GM12878 (cell line): Measurements from ENCODE around the gene COQ3. TPM values are rescaled to one million over a fixed set of nuclear protein-coding genes. Genes with fewer than 3 reads are reported as not detected.

Source experiments
- ATAC-seq: fragments of 200-7000 bp; cut with Tn5 transposase; 3 replicates; pipeline ENCODE4 v1.9.1; 2020; ENCODE audit warnings: mild to moderate bottlenecking, moderate library complexity
- BruUV-seq: library from RNA; stranded (reverse); fragments of 400-500 nt; replicated peaks from 2 replicates; lab custom pipeline; 2021; lab: Mats Ljungman, UMichigan
- CTCF ChIA-PET: fragments of 300-600 bp; sonication (Branson Sonifier 250); formaldehyde crosslinking; extraction: SDS; loops from one replicate; lab custom pipeline; 2021; ENCODE audit warnings: inconsistent platforms; lab: Yijun Ruan, JAX
- POLR2A ChIA-PET: fragments of 350-600 bp; formaldehyde crosslinking; extraction: SDS; loops from one replicate; lab custom pipeline; 2021; ENCODE audit warnings: inconsistent platforms; lab: Charles Lee
- RAD21 ChIA-PET: fragments of 300-600 bp; sonication (Branson Sonifier 250); formaldehyde crosslinking; loops from one replicate; lab custom pipeline; 2023; ENCODE audit warnings: antibody characterized with exemption; ENCODE audit not compliant: unreplicated experiment; lab: Charles Lee
- SMC1A ChIA-PET: fragments of 300-600 bp; sonication (Branson Sonifier 250); formaldehyde crosslinking; loops from one replicate; lab custom pipeline; 2023; ENCODE audit not compliant: unreplicated experiment, uncharacterized antibody; lab: Charles Lee
- DNase-seq: peaks from one replicate; pipeline ENCODE4 v3.0.0-alpha.2; 2011; ENCODE audit warnings: low read depth, low spot score
- FAIRE-seq: peaks from 3 replicates; lab custom pipeline; 2011; peaks lifted over from hg19 to GRCh38; lab: Jason Lieb, UNC
- H2AFZ ChIP-seq: 2 replicates; pipeline ENCODE4 v1.6.0; 2011; ENCODE audit warnings: low read depth, low read length, control low read depth; ENCODE audit not compliant: control insufficient read depth
- H3K27ac ChIP-seq: 2 replicates; pipeline ENCODE4 v1.5.1; 2011; ENCODE audit warnings: control low read depth; ENCODE audit not compliant: control insufficient read depth, insufficient read depth
- H3K27me3 ChIP-seq, 2 experiments: replicated peaks in 1 of 2; 2 replicates each; pipeline versions ENCODE4 v1.6.0 to v1.6.1; 2011; ENCODE audit warnings: low read length in 1 of 2; ENCODE audit not compliant: control insufficient read depth in 2 of 2, insufficient read depth in 2 of 2
- H3K36me3 ChIP-seq, 2 experiments: 2 replicates each; pipeline ENCODE4 v1.5.1; 2011; ENCODE audit warnings: low read length in 1 of 2; ENCODE audit not compliant: control insufficient read depth in 2 of 2, insufficient read depth in 2 of 2
- H3K4me1 ChIP-seq: 2 replicates; pipeline ENCODE4 v1.6.1; 2011; ENCODE audit warnings: mild to moderate bottlenecking, low read length, moderate library complexity, mixed read lengths; ENCODE audit not compliant: control insufficient read depth, insufficient read depth
- H3K4me2 ChIP-seq: 2 replicates; pipeline ENCODE4 v1.6.0; 2011; ENCODE audit warnings: control low read depth; ENCODE audit not compliant: control insufficient read depth, insufficient read depth
- H3K4me3 ChIP-seq: fragments of 200-600 bp; sonication (generic); 2 replicates; pipeline ENCODE4 v1.5.1; 2016
- H3K79me2 ChIP-seq: 2 replicates; pipeline ENCODE4 v1.6.0; 2011; ENCODE audit warnings: low read length; ENCODE audit not compliant: control insufficient read depth, insufficient read depth
- H3K9ac ChIP-seq: 2 replicates; pipeline ENCODE4 v1.8.0; 2011; ENCODE audit warnings: low read length, control low read depth, mixed read lengths; ENCODE audit not compliant: control insufficient read depth, insufficient read depth
- H3K9me3 ChIP-seq: replicated peaks from 3 replicates; pipeline ENCODE4 v1.5.1; 2011; ENCODE audit warnings: mild to moderate bottlenecking, low read length; ENCODE audit not compliant: control insufficient read depth, insufficient read depth
- H4K20me1 ChIP-seq: 2 replicates; pipeline ENCODE4 v1.6.0; 2011; ENCODE audit not compliant: control insufficient read depth, insufficient read depth
- CHD4 ChIP-seq: fragments of 200-600 bp; sonication (generic); IDR thresholded peaks from 2 replicates; pipeline ENCODE4 v1.6.1; 2016; ENCODE audit warnings: mild to moderate bottlenecking
- CREB1 ChIP-seq: IDR thresholded peaks from 2 replicates; pipeline ENCODE4 v1.6.1; 2012; ENCODE audit warnings: low read depth, mild to moderate bottlenecking, inconsistent platforms
- ETV6 ChIP-seq, 2 experiments: fragments of 450-650 bp in 1 of 2; IDR thresholded peaks in 1 of 2; conservative IDR thresholded peaks in 1 of 2; 2 replicates each; pipeline ENCODE4 v1.6.1; 2014; ENCODE audit warnings: antibody characterized with exemption in 1 of 2, borderline replicate concordance in 1 of 2, low read depth in 1 of 2, mild to moderate bottlenecking in 1 of 2, moderate library complexity in 1 of 2
- EZH2 ChIP-seq: IDR thresholded peaks from 2 replicates; pipeline ENCODE4 v1.6.1; 2012; ENCODE audit warnings: low read depth, mild to moderate bottlenecking, control low read depth, inconsistent platforms, low read length, borderline replicate concordance; ENCODE audit not compliant: control insufficient read depth
- FOS ChIP-seq: IDR thresholded peaks from 3 replicates; pipeline ENCODE4 v1.6.1; 2011; ENCODE audit warnings: borderline replicate concordance; ENCODE audit not compliant: insufficient read length; ENCODE audit errors: extremely low read depth
- FOXM1 ChIP-seq: IDR thresholded peaks from 2 replicates; pipeline ENCODE4 v1.6.1; 2012; ENCODE audit warnings: low read depth, mild to moderate bottlenecking, inconsistent platforms, low read length, moderate library complexity
- HDAC2 ChIP-seq: fragments of 200-600 bp; sonication (generic); IDR thresholded peaks from 2 replicates; pipeline ENCODE4 v1.6.1; 2017
- IRF4 ChIP-seq: IDR thresholded peaks from 2 replicates; pipeline ENCODE4 v1.6.1; 2011; ENCODE audit warnings: low read depth, low read length
- JUNB ChIP-seq: IDR thresholded peaks from 2 replicates; pipeline ENCODE4 v1.6.1; 2016; ENCODE audit warnings: antibody characterized with exemption, mild to moderate bottlenecking
- MYB ChIP-seq: fragments of 150-350 bp; IDR thresholded peaks from 2 replicates; pipeline ENCODE4 v1.6.1; 2014; ENCODE audit warnings: mild to moderate bottlenecking, low read depth, low read length, borderline replicate concordance
- NFIC ChIP-seq: IDR thresholded peaks from 2 replicates; pipeline ENCODE4 v1.6.1; 2012; ENCODE audit warnings: low read depth, mild to moderate bottlenecking, inconsistent platforms, low read length, moderate library complexity
- NRF1 ChIP-seq: conservative IDR thresholded peaks from 2 replicates; pipeline ENCODE4 v1.6.1; 2011; ENCODE audit warnings: mild to moderate bottlenecking, low read depth, low read length, improper control_type of control experiment
- POLR2AphosphoS5 ChIP-seq: IDR thresholded peaks from 2 replicates; pipeline ENCODE4 v1.6.1; 2011; ENCODE audit warnings: mild to moderate bottlenecking, low read length, inconsistent platforms
- POU2F2 ChIP-seq: IDR thresholded peaks from 3 replicates; pipeline ENCODE4 v1.6.1; 2011; ENCODE audit warnings: low read depth, mild to moderate bottlenecking, low read length, borderline replicate concordance
- RELA ChIP-seq: fragments of 450-650 bp; IDR thresholded peaks from 2 replicates; pipeline ENCODE4 v1.8.0; 2014; ENCODE audit warnings: borderline replicate concordance; ENCODE audit not compliant: partially characterized antibody
- ZNF384 ChIP-seq: IDR thresholded peaks from 2 replicates; pipeline ENCODE4 v1.6.1; 2012; ENCODE audit warnings: low read depth, mild to moderate bottlenecking, low read length, improper control_type of control experiment, borderline replicate concordance
- ZNF622 ChIP-seq: fragments of 450-650 bp; IDR thresholded peaks from 2 replicates; pipeline ENCODE4 v1.6.1; 2017; ENCODE audit warnings: mild to moderate bottlenecking, inconsistent platforms
- WGBS: methylation state at CpG from one replicate; pipeline ENCODE4 v1.1.6; 2016; ENCODE audit warnings: low lambda C conversion rate; ENCODE audit not compliant: insufficient replicate concordance, insufficient coverage; ENCODE audit errors: missing lambda C conversion rate; 5-methylcytosine and 5-hydroxymethylcytosine counted together
- in situ Hi-C: fragments of 300-500 bp; cut with MboI; formaldehyde crosslinking; loops from 9 replicates; pipeline ENCODE4 v1.14.3; 2018; ENCODE audit warnings: mixed read lengths
- intact Hi-C: fragments of 100-400 bp; cut with micrococcal nuclease; formaldehyde crosslinking; loops from one replicate; pipeline ENCODE4 v1.14.2; 2022; ENCODE audit not compliant: unreplicated experiment
- polyA plus RNA-seq, 11 experiments: library from polyadenylated mRNA; depleted of rRNA in 4 of 11; unstranded in 6 of 11; stranded (reverse) in 5 of 11; fragments of >200 nt; fragmentation: Nextera tagmentation in 4 of 11; fragmentation: Illumina TruSeq in 1 of 11; extraction: Ambion mirVana in 4 of 11; extraction: Trizol in 1 of 11; gene quantifications; 1 replicate in 1 of 11; 2 replicates in 10 of 11; pipeline versions ENCODE4 v1.2.1 to v1.2.3, GENCODE V29; 2011 to 2016; ENCODE audit warnings: inconsistent platforms in 2 of 11, missing spikeins in 2 of 11, low read depth in 1 of 11
- total RNA-seq, 4 experiments: library from RNA; depleted of rRNA in 3 of 4; stranded (reverse); fragments of >200 nt in 3 of 4; fragmentation: Illumina TruSeq in 1 of 4; extraction: Trizol in 1 of 4; gene quantifications; 2 replicates each; pipeline versions ENCODE4 v1.2.1 to v1.2.3, GENCODE V29; 2013 to 2021
- TF ChIP-seq, protein P1 (sequence below): IDR thresholded peaks from 2 replicates; pipeline ENCODE4 v1.6.1; 2012; ENCODE audit warnings: low read length, inconsistent platforms
- TF ChIP-seq, protein P2 (sequence below): fragments of 450-650 bp; IDR thresholded peaks from 2 replicates; pipeline ENCODE4 v1.6.1; 2016; ENCODE audit warnings: mild to moderate bottlenecking, moderate library complexity, borderline replicate concordance

The COQ3 gene
- total and polyA plus RNA-seq, 10 of the 15 experiments (the other 5 are each of a cell fraction or from before 2014, with no cell fraction given), result 9.3 to 50.6 (median 16.0) TPM

DNA sequence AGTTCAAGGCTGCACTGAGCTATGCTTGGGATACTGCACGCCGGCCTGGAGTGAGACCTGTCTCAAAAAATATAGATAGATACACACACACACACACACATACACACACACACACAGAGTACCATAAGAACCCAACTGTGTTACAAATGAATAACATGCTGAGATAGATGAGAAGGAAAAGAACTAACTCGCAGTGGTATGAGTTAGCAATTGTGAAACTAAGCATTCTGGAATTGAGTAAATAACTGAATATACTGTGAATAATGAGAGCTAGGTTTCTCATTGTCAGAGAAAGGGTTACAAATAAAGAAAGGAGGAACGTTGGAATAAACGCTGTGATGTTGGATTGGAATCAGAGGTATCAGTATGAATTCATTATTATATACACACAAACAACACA, 30.0 kb downstream of the COQ3 start (continued):
- TF ChIP-seq, protein P1, sequence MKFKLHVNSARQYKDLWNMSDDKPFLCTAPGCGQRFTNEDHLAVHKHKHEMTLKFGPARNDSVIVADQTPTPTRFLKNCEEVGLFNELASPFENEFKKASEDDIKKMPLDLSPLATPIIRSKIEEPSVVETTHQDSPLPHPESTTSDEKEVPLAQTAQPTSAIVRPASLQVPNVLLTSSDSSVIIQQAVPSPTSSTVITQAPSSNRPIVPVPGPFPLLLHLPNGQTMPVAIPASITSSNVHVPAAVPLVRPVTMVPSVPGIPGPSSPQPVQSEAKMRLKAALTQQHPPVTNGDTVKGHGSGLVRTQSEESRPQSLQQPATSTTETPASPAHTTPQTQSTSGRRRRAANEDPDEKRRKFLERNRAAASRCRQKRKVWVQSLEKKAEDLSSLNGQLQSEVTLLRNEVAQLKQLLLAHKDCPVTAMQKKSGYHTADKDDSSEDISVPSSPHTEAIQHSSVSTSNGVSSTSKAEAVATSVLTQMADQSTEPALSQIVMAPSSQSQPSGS, result peak; percentile 38; the same call in 1 of the 2 replicates
- TF ChIP-seq CREB1, result 0 out of 2 replicates have a peak, but pooled peaks have one; percentile 24
- peak; percentile 96 for TF ChIP-seq JUNB
- peak; percentile 73; the same call in 1 of the 2 replicates for TF ChIP-seq IRF4
- TF ChIP-seq ETV6 (conservative IDR thresholded peaks at IDR 0.05 in 1 of 2, IDR thresholded peaks at IDR 0.05 in 1 of 2; ENCODE audit: borderline replicate concordance in 1 of 2, low read depth in 1 of 2), result peak in 1 of 2 experiments; percentile 47; a peak in 1 of 4 replicates
- TF ChIP-seq FOXM1, result 0 out of 2 replicates have a peak, but pooled peaks have one; percentile 18
- peak; percentile 70; the same call in 1 of the 2 replicates for TF ChIP-seq NFIC
- no peak for TF ChIP-seq ZNF622
- TF ChIP-seq HDAC2, result no peak
- TF ChIP-seq, all 136 proteins: peak for 12

DNA sequence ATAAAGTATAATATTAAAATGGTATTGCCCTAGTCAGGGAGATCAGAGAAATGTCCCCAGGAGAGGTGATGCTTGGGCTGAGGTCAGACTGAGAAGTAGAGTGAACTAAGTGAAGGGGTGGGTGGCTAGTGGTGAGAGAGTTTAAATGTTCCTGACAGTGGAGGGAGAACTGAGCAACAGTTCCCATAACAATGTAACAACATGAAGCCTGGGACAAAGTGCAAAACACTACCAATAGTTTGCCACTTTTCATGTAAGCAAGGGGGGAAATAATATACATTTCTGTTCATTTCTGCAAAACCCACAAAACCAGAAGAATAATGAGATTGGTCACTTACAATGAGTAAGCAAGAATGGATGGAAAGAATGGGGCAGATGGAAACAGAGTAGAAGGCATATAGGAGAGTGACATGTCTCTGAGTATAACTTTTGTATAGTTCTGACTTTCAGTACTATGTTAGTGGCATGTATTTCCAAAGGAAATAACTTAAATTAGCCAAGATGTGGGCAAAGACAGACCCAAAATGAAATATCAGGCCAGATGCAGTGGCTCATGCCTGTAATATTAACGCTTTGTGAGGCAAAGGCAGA, 31.2 kb downstream of the COQ3 start:
- no peaks in the 10 kb centered on the region for H3K9me3 ChIP-seq
- ChIA-PET CTCF (interaction anchor here (1.5 kb wide), 1 partner anchor 33 kb away, joined by 4 read pairs; no protein-coding TSS in a partner anchor), SMC1A (no interaction called here), POLR2A (no interaction called here), RAD21 (interaction anchor here (0.6 kb wide), 1 partner anchor 42 kb away, joined by 3 read pairs; no protein-coding TSS in a partner anchor)
- ATAC-seq (no peak; the same call in 2 of the 3 replicates), DNase-seq (no peak), FAIRE-seq (no peak)
- intact Hi-C loops (no loop called here), in situ Hi-C loops (no loop called here)
- no peaks in the 10 kb centered on the region for H3K36me3 ChIP-seq
- 0 out of 2 replicates have a peak, but pooled peaks cover 2% of the 10 kb centered on the region for H3K4me1 ChIP-seq
- no peak overlapping the region for H3K27ac ChIP-seq
- H4K20me1 ChIP-seq, result no peaks in the 10 kb centered on the region
- BruUV-seq, result no TSS peak
- no peak overlapping the region for H3K4me2 ChIP-seq
- H3K9ac ChIP-seq, result no peak overlapping the region
- H3K27me3 ChIP-seq, result no peaks in the 10 kb centered on the region
- 95% methylated on average over 1 of the region's 1 CpG for WGBS
- H2AFZ ChIP-seq, result no peak overlapping the region
- H3K79me2 ChIP-seq, result no peaks in the 10 kb centered on the region
- H3K4me3 ChIP-seq, result no peak overlapping the region
- TF ChIP-seq CHD4, result no peak
- no peak for TF ChIP-seq NRF1
- TF ChIP-seq RELA, result no peak
- no peak for TF ChIP-seq EZH2
- no peak for TF ChIP-seq MYB
- TF ChIP-seq ZNF384, result no peak
- TF ChIP-seq, protein P2, sequence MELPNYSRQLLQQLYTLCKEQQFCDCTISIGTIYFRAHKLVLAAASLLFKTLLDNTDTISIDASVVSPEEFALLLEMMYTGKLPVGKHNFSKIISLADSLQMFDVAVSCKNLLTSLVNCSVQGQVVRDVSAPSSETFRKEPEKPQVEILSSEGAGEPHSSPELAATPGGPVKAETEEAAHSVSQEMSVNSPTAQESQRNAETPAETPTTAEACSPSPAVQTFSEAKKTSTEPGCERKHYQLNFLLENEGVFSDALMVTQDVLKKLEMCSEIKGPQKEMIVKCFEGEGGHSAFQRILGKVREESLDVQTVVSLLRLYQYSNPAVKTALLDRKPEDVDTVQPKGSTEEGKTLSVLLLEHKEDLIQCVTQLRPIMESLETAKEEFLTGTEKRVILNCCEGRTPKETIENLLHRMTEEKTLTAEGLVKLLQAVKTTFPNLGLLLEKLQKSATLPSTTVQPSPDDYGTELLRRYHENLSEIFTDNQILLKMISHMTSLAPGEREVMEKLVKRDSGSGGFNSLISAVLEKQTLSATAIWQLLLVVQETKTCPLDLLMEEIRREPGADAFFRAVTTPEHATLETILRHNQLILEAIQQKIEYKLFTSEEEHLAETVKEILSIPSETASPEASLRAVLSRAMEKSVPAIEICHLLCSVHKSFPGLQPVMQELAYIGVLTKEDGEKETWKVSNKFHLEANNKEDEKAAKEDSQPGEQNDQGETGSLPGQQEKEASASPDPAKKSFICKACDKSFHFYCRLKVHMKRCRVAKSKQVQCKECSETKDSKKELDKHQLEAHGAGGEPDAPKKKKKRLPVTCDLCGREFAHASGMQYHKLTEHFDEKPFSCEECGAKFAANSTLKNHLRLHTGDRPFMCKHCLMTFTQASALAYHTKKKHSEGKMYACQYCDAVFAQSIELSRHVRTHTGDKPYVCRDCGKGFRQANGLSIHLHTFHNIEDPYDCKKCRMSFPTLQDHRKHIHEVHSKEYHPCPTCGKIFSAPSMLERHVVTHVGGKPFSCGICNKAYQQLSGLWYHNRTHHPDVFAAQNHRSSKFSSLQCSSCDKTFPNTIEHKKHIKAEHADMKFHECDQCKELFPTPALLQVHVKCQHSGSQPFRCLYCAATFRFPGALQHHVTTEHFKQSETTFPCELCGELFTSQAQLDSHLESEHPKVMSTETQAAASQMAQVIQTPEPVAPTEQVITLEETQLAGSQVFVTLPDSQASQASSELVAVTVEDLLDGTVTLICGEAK, result no peak
- no peak for TF ChIP-seq FOS
- no peak for TF ChIP-seq POU2F2
- no peak for TF ChIP-seq POLR2AphosphoS5
